Upper lobe of left lung (tissue), 4 donors: Measurements from ENCODE around the gene SOX5.
"Not testable (repeated sequence)": the region's sequence is repeated elsewhere in the genome, so short reads cannot be mapped to it uniquely, and the experiment has no call there.

Source experiments
- EP300 ChIP-seq, 4 donors: sonication (generic); formaldehyde crosslinking; IDR thresholded peaks; one replicate each; pipeline ENCODE4 v1.5.1; 2017; ENCODE audit warnings: antibody characterized with exemption in 4 of 4, control low read depth in 2 of 4
- POLR2A ChIP-seq, 4 donors: fragments of 450-650 bp; IDR thresholded peaks; one replicate each; pipeline ENCODE4 v1.5.1; 2016 to 2017; ENCODE audit warnings: antibody characterized with exemption in 4 of 4, mild to moderate bottlenecking in 2 of 4
- POLR2AphosphoS5 ChIP-seq, 2 donors: sonication (generic); formaldehyde crosslinking; IDR thresholded peaks; one replicate each; pipeline ENCODE4 v1.5.1; 2017; ENCODE audit warnings: antibody characterized with exemption in 2 of 2
- TF ChIP-seq, protein P1 (sequence below), 6 experiments: fragments of 450-650 bp in 4 of 6; fragments of 200-600 bp in 2 of 6; sonication (generic) in 2 of 6; IDR thresholded peaks; one replicate each; pipeline ENCODE4 v1.5.1; 2016 to 2019; ENCODE audit warnings: antibody characterized with exemption in 6 of 6

DNA sequence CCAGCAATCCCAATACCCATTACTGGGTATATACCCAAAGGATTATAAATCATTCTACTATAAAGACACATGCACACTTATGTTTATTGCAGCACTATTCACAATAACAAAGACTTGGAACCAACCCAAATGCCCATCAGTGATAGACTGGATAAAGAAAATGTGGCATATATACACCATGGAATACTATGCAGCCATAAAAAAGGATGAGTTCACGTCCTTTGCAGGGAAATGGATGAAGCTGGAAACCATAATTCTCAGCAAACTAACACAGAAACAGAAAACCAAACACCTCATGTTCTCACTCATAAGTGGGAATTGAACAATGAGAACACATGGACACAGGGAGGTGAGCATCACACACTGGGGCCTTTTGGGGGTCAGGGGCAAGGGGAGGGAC, 72.9 kb downstream of the SOX5 start:
- TF ChIP-seq, protein P1, sequence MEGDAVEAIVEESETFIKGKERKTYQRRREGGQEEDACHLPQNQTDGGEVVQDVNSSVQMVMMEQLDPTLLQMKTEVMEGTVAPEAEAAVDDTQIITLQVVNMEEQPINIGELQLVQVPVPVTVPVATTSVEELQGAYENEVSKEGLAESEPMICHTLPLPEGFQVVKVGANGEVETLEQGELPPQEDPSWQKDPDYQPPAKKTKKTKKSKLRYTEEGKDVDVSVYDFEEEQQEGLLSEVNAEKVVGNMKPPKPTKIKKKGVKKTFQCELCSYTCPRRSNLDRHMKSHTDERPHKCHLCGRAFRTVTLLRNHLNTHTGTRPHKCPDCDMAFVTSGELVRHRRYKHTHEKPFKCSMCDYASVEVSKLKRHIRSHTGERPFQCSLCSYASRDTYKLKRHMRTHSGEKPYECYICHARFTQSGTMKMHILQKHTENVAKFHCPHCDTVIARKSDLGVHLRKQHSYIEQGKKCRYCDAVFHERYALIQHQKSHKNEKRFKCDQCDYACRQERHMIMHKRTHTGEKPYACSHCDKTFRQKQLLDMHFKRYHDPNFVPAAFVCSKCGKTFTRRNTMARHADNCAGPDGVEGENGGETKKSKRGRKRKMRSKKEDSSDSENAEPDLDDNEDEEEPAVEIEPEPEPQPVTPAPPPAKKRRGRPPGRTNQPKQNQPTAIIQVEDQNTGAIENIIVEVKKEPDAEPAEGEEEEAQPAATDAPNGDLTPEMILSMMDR (IDR thresholded peaks at IDR 0.05) = not testable (repeated sequence)
- not testable (repeated sequence) for TF ChIP-seq EP300, POLR2AphosphoS5, POLR2A (IDR thresholded peaks at IDR 0.05)
